Body of pancreas (tissue), 4 donors: ENCODE measurements around the gene FHL1.
A peak's percentile ranks its signal among the peaks of the same experiment; 100 is the strongest.

Experiments
- CTCF ChIP-seq, 7 experiments: fragments of 450-650 bp in 4 of 7; fragments of 200-600 bp in 3 of 7; sonication (generic) in 3 of 7; IDR thresholded peaks; one replicate each; pipeline ENCODE4 v1.5.1; 2016 to 2019; ENCODE audit warnings: antibody characterized with exemption in 7 of 7
- POLR2A ChIP-seq, 3 donors: fragments of 450-650 bp; IDR thresholded peaks; one replicate each; pipeline ENCODE4 v1.6.1; 2016; ENCODE audit warnings: antibody characterized with exemption in 3 of 3, mild to moderate bottlenecking in 2 of 3

GRCh38 chrX:136170139-136170800 is 22.9 kb downstream of the FHL1 start:
- TF ChIP-seq CTCF (IDR thresholded peaks at IDR 0.05) (peak in 1 of 7 experiments; percentile 10), POLR2A (IDR thresholded peaks at IDR 0.05) (no peak)
